OCI-LY1 (cell line): Measurements from ENCODE around the gene PNMA6E.

Experiments
- H2AFZ ChIP-seq: fragments of 200-600 bp; sonication (generic), shearing (Covaris generic); 2 replicates; pipeline ENCODE4 v1.6.0; 2014; ENCODE audit warnings: antibody characterized with exemption, mild to moderate bottlenecking, low read length
- H3F3A ChIP-seq: fragments of 200-600 bp; sonication (generic), shearing (Covaris generic); 2 replicates; pipeline ENCODE4 v1.6.0; 2014; ENCODE audit warnings: mild to moderate bottlenecking, antibody characterized with exemption, low read length, moderate library complexity; ENCODE audit not compliant: insufficient read depth
- H3K27ac ChIP-seq: fragments of 200-600 bp; sonication (generic); 2 replicates; pipeline ENCODE4 v1.5.1; 2014; ENCODE audit warnings: low read length, mixed run types, mild to moderate bottlenecking, low read depth; ENCODE audit not compliant: poor library complexity, severe bottlenecking
- H3K27me3 ChIP-seq: fragments of 200-600 bp; sonication (generic); 2 replicates; pipeline ENCODE4 v1.6.0; 2014; ENCODE audit warnings: antibody characterized with exemption, mild to moderate bottlenecking, low read length, moderate library complexity; ENCODE audit not compliant: insufficient read depth
- H3K36me3 ChIP-seq: fragments of 200-600 bp; sonication (generic); 2 replicates; pipeline ENCODE4 v1.6.1; 2014; ENCODE audit warnings: mild to moderate bottlenecking, antibody characterized with exemption, low read length, moderate library complexity, mixed read lengths; ENCODE audit not compliant: insufficient read depth
- H3K4me1 ChIP-seq: fragments of 200-600 bp; sonication (generic); 2 replicates; pipeline ENCODE4 v1.5.1; 2014; ENCODE audit warnings: mild to moderate bottlenecking, low read length, moderate library complexity; ENCODE audit not compliant: insufficient read depth, severe bottlenecking
- H3K4me2 ChIP-seq: fragments of 200-600 bp; sonication (generic), shearing (Covaris generic); 2 replicates; pipeline ENCODE4 v1.6.1; 2014; ENCODE audit warnings: low read length
- H3K4me3 ChIP-seq: fragments of 200-600 bp; sonication (generic); 2 replicates; pipeline ENCODE4 v1.5.1; 2014; ENCODE audit warnings: low read length, low read depth, mild to moderate bottlenecking, mixed read lengths; ENCODE audit not compliant: poor library complexity, severe bottlenecking
- H3K79me2 ChIP-seq: fragments of 200-600 bp; shearing (Covaris generic); 2 replicates; pipeline ENCODE4 v1.6.1; 2016; ENCODE audit warnings: mixed run types, low read length, mixed read lengths; ENCODE audit not compliant: insufficient read depth
- H3K9ac ChIP-seq: fragments of 200-600 bp; sonication (generic), shearing (Covaris generic); 2 replicates; pipeline ENCODE4 v1.6.1; 2014; ENCODE audit warnings: mild to moderate bottlenecking, low read length, mixed read lengths
- H3K9me2 ChIP-seq: fragments of 200-600 bp; sonication (generic), shearing (Covaris generic); 2 replicates; pipeline ENCODE4 v1.6.1; 2014; ENCODE audit warnings: low read depth, mild to moderate bottlenecking, low read length, mixed read lengths
- H3K9me3 ChIP-seq: fragments of 200-600 bp; shearing (Covaris generic); 2 replicates; pipeline ENCODE4 v1.6.1; 2014; ENCODE audit warnings: low read length, mixed read lengths
- H4K20me1 ChIP-seq: fragments of 200-600 bp; sonication (generic), shearing (Covaris generic); 2 replicates; pipeline ENCODE4 v1.6.0; 2016; ENCODE audit warnings: mild to moderate bottlenecking, low read length; ENCODE audit not compliant: insufficient read depth
- EZH2 ChIP-seq: fragments of 200-600 bp; sonication (generic), shearing (Covaris generic); IDR thresholded peaks from 2 replicates; pipeline ENCODE4 v1.8.0; 2017; ENCODE audit warnings: borderline replicate concordance, mixed run types, mild to moderate bottlenecking, antibody characterized with exemption, low read length, moderate library complexity, mixed read lengths
- TF ChIP-seq, protein P1 (sequence below): fragments of 200-600 bp; sonication (generic), shearing (Covaris generic); IDR thresholded peaks from 2 replicates; pipeline ENCODE4 v1.5.1; 2017; ENCODE audit warnings: mild to moderate bottlenecking, antibody characterized with exemption, low read length, moderate library complexity, mixed read lengths

The PNMA6E gene

DNA sequence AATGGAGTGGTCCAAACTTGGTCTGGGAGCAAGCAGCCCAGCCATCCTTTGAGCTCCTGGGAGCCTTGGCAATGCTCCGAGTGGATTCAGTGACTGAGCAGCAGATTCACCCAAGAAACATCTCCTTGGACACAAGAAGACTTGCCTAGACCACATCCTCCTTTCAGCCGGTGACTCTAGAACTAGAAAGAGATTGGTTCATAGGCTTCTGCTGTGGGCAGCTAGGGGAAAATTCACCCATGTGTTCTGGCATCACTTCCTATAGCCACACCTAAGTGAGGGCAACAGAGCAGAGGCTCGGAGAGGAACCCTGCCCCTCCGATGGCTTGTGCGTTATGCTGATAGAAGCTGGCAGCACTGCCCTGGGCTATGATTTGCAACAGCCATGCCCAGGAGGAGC is 51.2 kb downstream of the PNMA6E start:
- H3K9me3 ChIP-seq = no peaks in the 10 kb centered on the region
- no peaks in the 10 kb centered on the region for H3K27me3 ChIP-seq

DNA sequence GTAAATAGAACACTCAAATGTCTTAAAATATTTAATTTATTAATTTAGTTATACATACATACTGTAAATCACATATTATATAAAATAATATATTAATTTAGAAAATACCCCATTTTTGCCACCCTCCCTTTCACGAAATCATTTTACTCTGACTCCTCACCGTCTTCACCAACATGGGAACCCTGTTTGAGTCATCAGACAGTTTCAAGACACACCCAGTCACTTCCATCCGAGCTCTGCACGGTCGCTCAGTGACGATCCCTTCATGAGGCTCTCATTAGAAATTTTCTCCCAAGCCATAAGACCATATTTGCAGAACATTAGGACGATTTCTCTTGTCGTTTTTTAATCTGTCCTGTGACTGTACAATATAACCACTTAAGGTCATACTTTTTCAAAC is 52.7 kb downstream of the PNMA6E start:
- peaks cover 47% of the 10 kb centered on the region for H3K36me3 ChIP-seq
- H3K9ac ChIP-seq = no peak overlapping the region
- no peaks in the 10 kb centered on the region for H3K9me2 ChIP-seq
- H3K4me1 ChIP-seq = peaks cover 35% of the 10 kb centered on the region
- H3K27me3 ChIP-seq = no peaks in the 10 kb centered on the region
- no peak overlapping the region for H3K4me3 ChIP-seq
- TF ChIP-seq, protein P1, sequence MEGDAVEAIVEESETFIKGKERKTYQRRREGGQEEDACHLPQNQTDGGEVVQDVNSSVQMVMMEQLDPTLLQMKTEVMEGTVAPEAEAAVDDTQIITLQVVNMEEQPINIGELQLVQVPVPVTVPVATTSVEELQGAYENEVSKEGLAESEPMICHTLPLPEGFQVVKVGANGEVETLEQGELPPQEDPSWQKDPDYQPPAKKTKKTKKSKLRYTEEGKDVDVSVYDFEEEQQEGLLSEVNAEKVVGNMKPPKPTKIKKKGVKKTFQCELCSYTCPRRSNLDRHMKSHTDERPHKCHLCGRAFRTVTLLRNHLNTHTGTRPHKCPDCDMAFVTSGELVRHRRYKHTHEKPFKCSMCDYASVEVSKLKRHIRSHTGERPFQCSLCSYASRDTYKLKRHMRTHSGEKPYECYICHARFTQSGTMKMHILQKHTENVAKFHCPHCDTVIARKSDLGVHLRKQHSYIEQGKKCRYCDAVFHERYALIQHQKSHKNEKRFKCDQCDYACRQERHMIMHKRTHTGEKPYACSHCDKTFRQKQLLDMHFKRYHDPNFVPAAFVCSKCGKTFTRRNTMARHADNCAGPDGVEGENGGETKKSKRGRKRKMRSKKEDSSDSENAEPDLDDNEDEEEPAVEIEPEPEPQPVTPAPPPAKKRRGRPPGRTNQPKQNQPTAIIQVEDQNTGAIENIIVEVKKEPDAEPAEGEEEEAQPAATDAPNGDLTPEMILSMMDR = no peak
- no peak for TF ChIP-seq EZH2
- no peaks in the 10 kb centered on the region for H4K20me1 ChIP-seq
- H3F3A ChIP-seq = no peaks in the 10 kb centered on the region
- no peak overlapping the region for H3K4me2 ChIP-seq
- no peaks in the 10 kb centered on the region for H3K9me3 ChIP-seq
- no peaks in the 10 kb centered on the region for H3K79me2 ChIP-seq
- no peak overlapping the region for H2AFZ ChIP-seq
- no peak overlapping the region for H3K27ac ChIP-seq

More for the DNA sequence above, 51.2 kb downstream of the PNMA6E start:
- Histone ChIP-seq H3K4me3 (no peak overlapping the region), H3K9me2 (no peaks in the 10 kb centered on the region), H3F3A (no peaks in the 10 kb centered on the region), H3K79me2 (no peaks in the 10 kb centered on the region), H3K36me3 (peaks cover 39% of the 10 kb centered on the region), H3K27ac (peak overlapping the region; percentile 97), H2AFZ (no peak overlapping the region), H3K9ac (no peak overlapping the region), H4K20me1 (no peaks in the 10 kb centered on the region), H3K4me1 (peaks cover 50% of the 10 kb centered on the region), H3K4me2 (no peak overlapping the region)
- no peak for TF ChIP-seq EZH2
- TF ChIP-seq, protein P1 = no peak

DNA sequence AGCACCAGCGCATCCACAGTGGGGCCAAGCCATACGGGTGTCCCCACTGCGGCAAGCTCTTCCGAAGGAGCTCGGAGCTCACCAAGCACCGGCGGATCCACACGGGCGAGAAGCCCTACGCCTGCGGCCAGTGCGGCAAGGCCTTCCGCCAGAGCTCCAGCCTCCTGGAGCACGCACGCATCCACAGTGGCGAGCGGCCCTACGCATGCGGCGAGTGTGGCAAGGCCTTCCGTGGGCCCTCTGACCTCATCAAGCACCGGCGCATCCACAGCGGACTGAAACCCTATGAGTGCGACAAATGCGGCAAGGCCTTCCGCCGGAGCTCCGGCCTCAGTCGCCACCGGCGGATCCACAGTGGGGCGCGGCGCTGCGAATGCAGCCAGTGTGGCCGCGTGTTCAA is 53.6 kb downstream of the PNMA6E start:
- Histone ChIP-seq H3K9ac (no peak overlapping the region), H3K9me3 (no peaks in the 10 kb centered on the region), H3F3A (no peaks in the 10 kb centered on the region), H3K27me3 (no peaks in the 10 kb centered on the region), H3K36me3 (peaks cover 47% of the 10 kb centered on the region), H3K9me2 (no peaks in the 10 kb centered on the region), H3K4me2 (no peak overlapping the region), H4K20me1 (no peaks in the 10 kb centered on the region), H3K4me1 (peaks cover 26% of the 10 kb centered on the region), H2AFZ (no peak overlapping the region), H3K4me3 (no peak overlapping the region), H3K27ac (no peak overlapping the region), H3K79me2 (no peaks in the 10 kb centered on the region)
- TF ChIP-seq EZH2 = no peak
- TF ChIP-seq, protein P1 = no peak
